HepG2 (cell line): Measurements from ENCODE around the gene ANTXR1. TPM values are rescaled to one million over a fixed set of nuclear protein-coding genes. Genes with fewer than 3 reads are reported as not detected.

Experiments used
- ATAC-seq: fragments of 200-7000 bp; cut with Tn5 transposase; 3 replicates; pipeline ENCODE4 v1.9.1; 2020; ENCODE audit warnings: mild to moderate bottlenecking, moderate library complexity
- BruUV-seq: library from RNA; stranded (reverse); fragments of 400-500 nt; replicated peaks from 2 replicates; lab custom pipeline; 2021; lab: Mats Ljungman, UMichigan
- CTCF ChIA-PET: fragments of 300-600 bp; formaldehyde crosslinking; extraction: SDS; loops from one replicate; lab custom pipeline; 2021; ENCODE audit warnings: low total read pairs, inconsistent platforms, low intra/inter-chr PET ratio; lab: Yijun Ruan, JAX
- POLR2A ChIA-PET: fragments of 350-600 bp; sonication (Branson Sonifier 250); formaldehyde crosslinking; loops from one replicate; lab custom pipeline; 2020; ENCODE audit warnings: antibody characterized with exemption, inconsistent platforms; lab: Yijun Ruan, JAX
- DNase-seq: peaks from one replicate; pipeline ENCODE4 v3.0.0-alpha.2; 2015; ENCODE audit warnings: low spot score
- FAIRE-seq: peaks from 3 replicates; lab custom pipeline; 2011; peaks lifted over from hg19 to GRCh38; lab: Jason Lieb, UNC
- H2AFZ ChIP-seq: one replicate; pipeline ENCODE4 v1.6.1; 2011; ENCODE audit warnings: low read length, inconsistent platforms
- H3K27ac ChIP-seq: fragments of 300-600 bp; 3 replicates; pipeline ENCODE4 v1.8.0; 2011; ENCODE audit warnings: mixed run types, mild to moderate bottlenecking, mixed read lengths, low read length, inconsistent platforms; ENCODE audit not compliant: insufficient read depth; ENCODE audit errors: extremely low read length
- H3K27me3 ChIP-seq, 2 experiments: fragments of 200-600 bp in 1 of 2; 2 replicates in 1 of 2; 3 replicates in 1 of 2; pipeline versions ENCODE4 v1.6.0 to v1.8.0; 2011; ENCODE audit warnings: low read length in 2 of 2, mild to moderate bottlenecking in 2 of 2, moderate library complexity in 2 of 2, inconsistent platforms in 1 of 2; ENCODE audit not compliant: insufficient read depth in 2 of 2, control insufficient read depth in 1 of 2
- H3K36me3 ChIP-seq, 2 experiments: fragments of 200-600 bp in 1 of 2; replicated peaks in 1 of 2; 2 replicates in 1 of 2; 3 replicates in 1 of 2; pipeline versions ENCODE4 v1.5.1 to v1.8.0; 2011; ENCODE audit warnings: low read length in 2 of 2, inconsistent platforms in 1 of 2; ENCODE audit not compliant: insufficient read depth in 2 of 2, control insufficient read depth in 1 of 2
- H3K4me1 ChIP-seq: 2 replicates; pipeline ENCODE4 v1.5.1; 2012; ENCODE audit warnings: low read length, inconsistent platforms; ENCODE audit not compliant: insufficient read depth
- H3K4me2 ChIP-seq: 2 replicates; pipeline ENCODE4 v1.6.0; 2011; ENCODE audit warnings: low read depth, low read length, inconsistent platforms
- H3K4me3 ChIP-seq, 3 experiments: fragments of 200-600 bp in 1 of 3; sonication (generic), shearing (Covaris generic) in 1 of 3; replicated peaks in 1 of 3; 2 replicates each; pipeline ENCODE4 v1.5.1; 2011 to 2016; ENCODE audit warnings: low read length in 3 of 3, inconsistent platforms in 2 of 3, low read depth in 2 of 3, mild to moderate bottlenecking in 2 of 3, control low read depth in 1 of 3, mixed read lengths in 1 of 3; ENCODE audit not compliant: insufficient read depth in 1 of 3
- H3K79me2 ChIP-seq: one replicate; pipeline ENCODE4 v1.6.1; 2011; ENCODE audit warnings: low read length, inconsistent platforms; ENCODE audit not compliant: insufficient read depth
- H3K9ac ChIP-seq: 2 replicates; pipeline ENCODE4 v1.6.0; 2011; ENCODE audit warnings: mild to moderate bottlenecking, low read depth, low read length, inconsistent platforms; ENCODE audit not compliant: insufficient read depth
- H3K9me3 ChIP-seq: 2 replicates; pipeline ENCODE4 v1.5.1; 2012; ENCODE audit warnings: mild to moderate bottlenecking, low read length
- H4K20me1 ChIP-seq: 2 replicates; pipeline ENCODE4 v1.6.0; 2011; ENCODE audit warnings: inconsistent platforms, mild to moderate bottlenecking, low read length, moderate library complexity; ENCODE audit not compliant: insufficient read depth
- AKAP8 ChIP-seq: sonication (generic); formaldehyde crosslinking; IDR thresholded peaks from 2 replicates; pipeline ENCODE4 v1.5.1; 2020; ENCODE audit warnings: mild to moderate bottlenecking, missing genetic modification reagents
- FOXC1 ChIP-seq: sonication (generic); formaldehyde crosslinking; IDR thresholded peaks from 2 replicates; pipeline ENCODE4 v1.8.0; 2022; ENCODE audit warnings: mild to moderate bottlenecking, missing genetic modification reagents, borderline replicate concordance
- HCFC1 ChIP-seq: fragments of 150-350 bp; IDR thresholded peaks from 2 replicates; pipeline ENCODE4 v1.6.1; 2014; ENCODE audit warnings: low read depth, low read length
- ZFP41 ChIP-seq: sonication (generic); formaldehyde crosslinking; IDR thresholded peaks from 2 replicates; pipeline ENCODE4 v1.4.0; 2020; ENCODE audit warnings: mild to moderate bottlenecking, missing genetic modification reagents, borderline replicate concordance
- ZNF274 ChIP-seq: sonication (generic); formaldehyde crosslinking; IDR thresholded peaks from 2 replicates; pipeline ENCODE4 v1.5.1; 2020; ENCODE audit warnings: mild to moderate bottlenecking, missing genetic modification reagents
- WGBS: methylation state at CpG from one replicate; pipeline ENCODE4 v1.1.6; 2017; ENCODE audit warnings: low lambda C conversion rate; 5-methylcytosine and 5-hydroxymethylcytosine counted together
- in situ Hi-C: cut with HindIII; loops from 2 replicates; pipeline ENCODE4 v1.10.0; 2017; ENCODE audit warnings: low pct_unique_long_range_greater_than_20kb; ENCODE audit not compliant: extremely low pct_ligation_motif_present
- intact Hi-C: fragments of 100-400 bp; cut with micrococcal nuclease; formaldehyde crosslinking; loops from one replicate; pipeline ENCODE4 v1.10.0; 2022; ENCODE audit not compliant: unreplicated experiment
- polyA plus RNA-seq, 8 experiments: library from polyadenylated mRNA; depleted of rRNA in 3 of 8; stranded (reverse) in 7 of 8; unstranded in 1 of 8; fragments of >200 nt; fragmentation: Illumina TruSeq in 4 of 8; extraction: Trizol in 4 of 8; gene quantifications; 2 replicates each; pipeline versions ENCODE4 v1.2.1 to v1.2.3, GENCODE V29; 2011 to 2016; ENCODE audit warnings: low read depth in 4 of 8, missing spikeins in 1 of 8, mixed read lengths in 1 of 8; ENCODE audit not compliant: insufficient read depth in 1 of 8
- total RNA-seq, 5 experiments: library from RNA; depleted of rRNA; stranded (reverse); fragments of >200 nt; fragmentation: Illumina TruSeq; extraction: Trizol; gene quantifications; 2 replicates each; pipeline ENCODE4 v1.2.3, GENCODE V29; 2016; ENCODE audit warnings: low read depth in 1 of 5
- TF ChIP-seq, protein P1 (sequence below): sonication (generic); formaldehyde crosslinking; IDR thresholded peaks from 2 replicates; pipeline ENCODE4; 2020; ENCODE audit warnings: missing genetic modification reagents, mild to moderate bottlenecking, borderline replicate concordance
- TF ChIP-seq, protein P2 (sequence below): sonication (generic); formaldehyde crosslinking; conservative IDR thresholded peaks from 2 replicates; pipeline ENCODE4 v1.8.1; 2023; ENCODE audit warnings: missing genetic modification reagents
- TF ChIP-seq, protein P3 (sequence below): sonication (generic); formaldehyde crosslinking; IDR thresholded peaks from 2 replicates; pipeline ENCODE4 v1.8.1; 2023; ENCODE audit warnings: mild to moderate bottlenecking, inconsistent platforms, moderate library complexity, missing genetic modification reagents, borderline replicate concordance

Gene ANTXR1
- total and polyA plus RNA-seq, 2 of the 13 experiments (the other 11 are each of a cell fraction or from before 2014, with no cell fraction given): 4.5 to 12.7 TPM

DNA sequence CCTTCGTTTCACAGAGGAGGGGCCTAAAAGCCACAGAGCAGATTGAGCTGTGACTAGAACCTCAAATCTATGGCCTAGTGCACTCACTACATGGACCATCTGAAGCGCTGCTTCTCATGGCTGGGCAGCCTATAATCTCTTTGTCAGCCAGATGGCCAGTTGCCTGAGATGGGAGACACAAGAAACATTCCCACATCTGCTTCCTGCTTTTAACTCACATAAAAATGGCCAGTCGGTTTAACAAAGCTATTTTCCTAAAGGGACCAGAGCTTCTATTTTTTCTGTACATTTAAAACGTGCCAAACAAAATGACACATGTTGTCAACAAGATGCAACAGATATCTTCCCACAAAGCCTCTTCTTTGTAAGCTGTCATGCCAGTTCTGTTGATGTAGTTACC is 200.2 kb downstream of the ANTXR1 start:
- no peak overlapping the region for H3K4me3 ChIP-seq
- H3K4me1 ChIP-seq: peaks cover 60% of the 10 kb centered on the region
- H3K4me2 ChIP-seq: no peak overlapping the region
- in situ Hi-C loops: no loop called here
- H3K27me3 ChIP-seq: no peaks in the 10 kb centered on the region
- intact Hi-C loops: no loop called here
- FAIRE-seq: no peak
- DNase-seq: no peak
- CTCF ChIA-PET: no interaction called here
- 93% methylated on average over 3 of the region's 4 CpGs for WGBS
- TF ChIP-seq, protein P1, sequence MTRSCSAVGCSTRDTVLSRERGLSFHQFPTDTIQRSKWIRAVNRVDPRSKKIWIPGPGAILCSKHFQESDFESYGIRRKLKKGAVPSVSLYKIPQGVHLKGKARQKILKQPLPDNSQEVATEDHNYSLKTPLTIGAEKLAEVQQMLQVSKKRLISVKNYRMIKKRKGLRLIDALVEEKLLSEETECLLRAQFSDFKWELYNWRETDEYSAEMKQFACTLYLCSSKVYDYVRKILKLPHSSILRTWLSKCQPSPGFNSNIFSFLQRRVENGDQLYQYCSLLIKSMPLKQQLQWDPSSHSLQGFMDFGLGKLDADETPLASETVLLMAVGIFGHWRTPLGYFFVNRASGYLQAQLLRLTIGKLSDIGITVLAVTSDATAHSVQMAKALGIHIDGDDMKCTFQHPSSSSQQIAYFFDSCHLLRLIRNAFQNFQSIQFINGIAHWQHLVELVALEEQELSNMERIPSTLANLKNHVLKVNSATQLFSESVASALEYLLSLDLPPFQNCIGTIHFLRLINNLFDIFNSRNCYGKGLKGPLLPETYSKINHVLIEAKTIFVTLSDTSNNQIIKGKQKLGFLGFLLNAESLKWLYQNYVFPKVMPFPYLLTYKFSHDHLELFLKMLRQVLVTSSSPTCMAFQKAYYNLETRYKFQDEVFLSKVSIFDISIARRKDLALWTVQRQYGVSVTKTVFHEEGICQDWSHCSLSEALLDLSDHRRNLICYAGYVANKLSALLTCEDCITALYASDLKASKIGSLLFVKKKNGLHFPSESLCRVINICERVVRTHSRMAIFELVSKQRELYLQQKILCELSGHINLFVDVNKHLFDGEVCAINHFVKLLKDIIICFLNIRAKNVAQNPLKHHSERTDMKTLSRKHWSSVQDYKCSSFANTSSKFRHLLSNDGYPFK (CRISPR knock-in tag): no peak
- 0 out of 2 replicates have a peak, but pooled peaks have one; percentile 1 for TF ChIP-seq AKAP8 (CRISPR knock-in tag)
- H3K9me3 ChIP-seq: no peaks in the 10 kb centered on the region
- POLR2A ChIA-PET: interaction anchor here (0.7 kb wide), 1 partner anchor 41 kb away, joined by 3 read pairs; no protein-coding TSS in a partner anchor
- H3K36me3 ChIP-seq: no peaks in the 10 kb centered on the region
- no peak overlapping the region for H3K9ac ChIP-seq
- H4K20me1 ChIP-seq: no peaks in the 10 kb centered on the region
- no peak for ATAC-seq
- no peaks in the 10 kb centered on the region for H3K79me2 ChIP-seq
- BruUV-seq: no TSS peak
- H2AFZ ChIP-seq: no peak overlapping the region
- peak overlapping the region; percentile 16 for H3K27ac ChIP-seq

DNA sequence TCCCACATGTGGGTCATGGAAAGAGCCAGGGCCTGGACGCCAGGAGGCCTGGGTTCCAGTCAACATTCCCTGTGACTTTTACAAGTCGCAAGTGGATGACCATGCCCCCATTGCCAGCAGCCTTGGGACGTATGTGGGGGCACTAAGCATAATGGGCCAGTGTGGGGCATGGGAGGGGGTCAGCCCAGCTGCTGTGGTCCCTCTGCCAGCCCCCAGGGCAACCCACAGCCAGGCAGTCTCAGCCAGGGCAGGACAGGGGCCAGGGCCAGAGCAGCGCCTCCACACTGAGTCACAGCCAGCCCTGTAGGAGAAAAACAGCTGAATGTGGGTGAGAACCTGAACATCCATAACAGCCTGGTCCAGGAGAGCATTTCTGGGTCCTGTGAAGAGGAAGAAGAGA is 200.8 kb downstream of the ANTXR1 start:
- intact Hi-C loops (no loop called here), in situ Hi-C loops (no loop called here)
- CTCF ChIA-PET: no interaction called here
- POLR2A ChIA-PET: interaction anchor here (1.1 to 2.6 kb wide), 3 partner anchors 9 to 78 kb away, joined by 3 to 18 read pairs (median 12); no protein-coding TSS in a partner anchor
- no peaks in the 10 kb centered on the region for H3K27me3 ChIP-seq
- BruUV-seq: no TSS peak
- FAIRE-seq (no peak), ATAC-seq (no peak), DNase-seq (no peak)
- peaks cover 66% of the 10 kb centered on the region for H3K4me1 ChIP-seq
- H3K27ac ChIP-seq: peak overlapping the region; percentile 87
- no peaks in the 10 kb centered on the region; a peak in 1 of 5 replicates for H3K36me3 ChIP-seq
- H3K9me3 ChIP-seq: no peaks in the 10 kb centered on the region
- H2AFZ ChIP-seq: no peak overlapping the region
- WGBS: 100% methylated on average over 3 of the region's 4 CpGs
- no peak overlapping the region for H3K4me2 ChIP-seq
- H3K9ac ChIP-seq: no peak overlapping the region; the same call in 1 of the 2 replicates
- no peak overlapping the region for H3K4me3 ChIP-seq
- no peaks in the 10 kb centered on the region for H3K79me2 ChIP-seq
- H4K20me1 ChIP-seq: no peaks in the 10 kb centered on the region
- peak; percentile 36; the same call in 1 of the 2 replicates for TF ChIP-seq ZNF274 (CRISPR knock-in tag)
- TF ChIP-seq, protein P2, sequence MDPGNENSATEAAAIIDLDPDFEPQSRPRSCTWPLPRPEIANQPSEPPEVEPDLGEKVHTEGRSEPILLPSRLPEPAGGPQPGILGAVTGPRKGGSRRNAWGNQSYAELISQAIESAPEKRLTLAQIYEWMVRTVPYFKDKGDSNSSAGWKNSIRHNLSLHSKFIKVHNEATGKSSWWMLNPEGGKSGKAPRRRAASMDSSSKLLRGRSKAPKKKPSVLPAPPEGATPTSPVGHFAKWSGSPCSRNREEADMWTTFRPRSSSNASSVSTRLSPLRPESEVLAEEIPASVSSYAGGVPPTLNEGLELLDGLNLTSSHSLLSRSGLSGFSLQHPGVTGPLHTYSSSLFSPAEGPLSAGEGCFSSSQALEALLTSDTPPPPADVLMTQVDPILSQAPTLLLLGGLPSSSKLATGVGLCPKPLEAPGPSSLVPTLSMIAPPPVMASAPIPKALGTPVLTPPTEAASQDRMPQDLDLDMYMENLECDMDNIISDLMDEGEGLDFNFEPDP: 0 out of 2 replicates have a peak, but pooled peaks have one; percentile 54
- 0 out of 2 replicates have a peak, but pooled peaks have one; percentile 34 for TF ChIP-seq FOXC1 (CRISPR knock-in tag)
- TF ChIP-seq, protein P3, sequence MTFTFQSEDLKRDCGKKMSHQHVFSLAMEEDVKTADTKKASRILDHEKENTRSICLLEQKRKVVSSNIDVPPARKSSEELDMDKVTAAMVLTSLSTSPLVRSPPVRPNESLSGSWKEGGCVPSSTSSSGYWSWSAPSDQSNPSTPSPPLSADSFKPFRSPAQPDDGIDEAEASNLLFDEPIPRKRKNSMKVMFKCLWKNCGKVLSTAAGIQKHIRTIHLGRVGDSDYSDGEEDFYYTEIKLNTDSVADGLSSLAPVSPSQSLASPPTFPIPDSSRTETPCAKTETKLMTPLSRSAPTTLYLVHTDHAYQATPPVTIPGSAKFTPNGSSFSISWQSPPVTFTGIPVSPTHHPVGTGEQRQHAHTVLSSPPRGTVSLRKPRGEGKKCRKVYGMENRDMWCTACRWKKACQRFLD (CRISPR knock-in tag): no peak
- no peak for TF ChIP-seq HCFC1
- 0 out of 2 replicates have a peak, but pooled peaks have one; percentile 38 for TF ChIP-seq ZFP41
